T-cell (primary cell): ENCODE data around the gene PRKN. TPM values are rescaled to one million over a fixed set of nuclear protein-coding genes. Genes with fewer than 3 reads are reported as not detected.

Source experiments
- ATAC-seq, 4 experiments: fragments of 200-7000 bp in 3 of 4; fragments of 150-1000 bp in 1 of 4; cut with Tn5 transposase; replicated peaks in 1 of 4; 1 replicate in 3 of 4; 2 replicates in 1 of 4; pipeline ENCODE4 v1.10.0; 2021; ENCODE audit warnings: moderate library complexity in 3 of 4, mild to moderate bottlenecking in 2 of 4, moderate number of reproducible peaks in 1 of 4
- CTCF ChIA-PET, 2 donors: fragments of 300-600 bp; sonication (Branson Sonifier 250); formaldehyde crosslinking; loops; one replicate each; lab custom pipeline; 2022; ENCODE audit warnings: antibody characterized with exemption in 2 of 2; lab: Charles Lee
- POLR2A ChIA-PET, 2 donors: fragments of 300-600 bp; sonication (Branson Sonifier 250); formaldehyde crosslinking; loops; one replicate each; lab custom pipeline; 2022; ENCODE audit warnings: antibody characterized with exemption in 2 of 2; lab: Charles Lee
- DNase-seq, 35 experiments: peaks; one replicate each; pipeline versions ENCODE4 v3.0.0 to v3.0.0-alpha.2; 2013 to 2023
- H3K27ac ChIP-seq: one replicate; pipeline ENCODE4 v1.5.1; 2013; ENCODE audit warnings: low read length
- H3K27me3 ChIP-seq, 2 experiments: replicated peaks in 1 of 2; 1 replicate in 1 of 2; 2 replicates in 1 of 2; pipeline versions ENCODE4 v1.6.1 to v1.7.0; 2013; ENCODE audit warnings: low read length in 1 of 2, mixed read lengths in 1 of 2; ENCODE audit not compliant: control insufficient read depth in 2 of 2, insufficient read depth in 2 of 2; ENCODE audit errors: extremely low read depth in 1 of 2
- H3K36me3 ChIP-seq, 2 donors: 1 replicate in 1 of 2; 2 replicates in 1 of 2; pipeline versions ENCODE4 v1.6.1 to v1.7.0; 2013; ENCODE audit warnings: low read length in 1 of 2; ENCODE audit not compliant: control insufficient read depth in 2 of 2, insufficient read depth in 1 of 2; ENCODE audit errors: extremely low read depth in 1 of 2
- H3K4me1 ChIP-seq, 2 experiments: 1 replicate in 1 of 2; 2 replicates in 1 of 2; pipeline versions ENCODE4 v1.6.1 to v1.7.0; 2013; ENCODE audit warnings: low read length in 2 of 2, mixed read lengths in 1 of 2; ENCODE audit not compliant: insufficient read depth in 2 of 2, control insufficient read depth in 1 of 2; ENCODE audit errors: extremely low read depth in 1 of 2
- H3K4me3 ChIP-seq, 2 donors: 1 replicate in 1 of 2; 2 replicates in 1 of 2; pipeline versions ENCODE4 v1.5.1 to v1.7.0; 2013; ENCODE audit warnings: mild to moderate bottlenecking in 2 of 2, low read length in 1 of 2, moderate library complexity in 1 of 2; ENCODE audit not compliant: control insufficient read depth in 1 of 2; ENCODE audit errors: extremely low read depth in 1 of 2
- H3K9me3 ChIP-seq: 2 replicates; pipeline ENCODE4 v1.7.0; 2013
- H3K27ac Mint-ChIP-seq, 2 donors: one replicate each; pipeline ENCODE4 v1.8.0; 2020 to 2021; ENCODE audit warnings: mild to moderate bottlenecking in 2 of 2, mixed read lengths in 2 of 2
- H3K27me3 Mint-ChIP-seq, 2 donors: one replicate each; pipeline ENCODE4 v1.8.0; 2021 to 2022; ENCODE audit warnings: mixed read lengths in 2 of 2
- H3K36me3 Mint-ChIP-seq: one replicate; pipeline ENCODE4 v1.8.0; 2021; ENCODE audit warnings: mixed read lengths
- H3K4me1 Mint-ChIP-seq, 3 donors: one replicate each; pipeline ENCODE4 v1.8.0; 2020 to 2022; ENCODE audit warnings: mixed read lengths in 3 of 3, mild to moderate bottlenecking in 1 of 3
- H3K4me3 Mint-ChIP-seq, 3 donors: one replicate each; pipeline ENCODE4 v1.8.0; 2020 to 2022; ENCODE audit warnings: mild to moderate bottlenecking in 3 of 3, mixed read lengths in 3 of 3, moderate library complexity in 3 of 3
- H3K9me3 Mint-ChIP-seq, 3 donors: one replicate each; pipeline ENCODE4 v1.8.0; 2020 to 2022; ENCODE audit warnings: mixed read lengths in 3 of 3
- WGBS: methylation state at CpG from one replicate; pipeline ENCODE4 v1.1.5; 2013; ENCODE audit warnings: missing lambda C conversion rate; ENCODE audit not compliant: insufficient coverage; 5-methylcytosine and 5-hydroxymethylcytosine counted together
- total RNA-seq, 35 experiments: library from RNA in 6 of 35; stranded (reverse) in 6 of 35; fragments of 120-200 nt in 1 of 35; gene quantifications; one replicate each; pipeline versions ENCODE4 v1.2.1 to v1.2.4 and lab custom pipeline; 2013 to 2026

PRKN gene
- total RNA-seq, 5 donors from 2014 or later (not counting 1 experiment from before 2014, with no cell fraction given): 3.4 to 7.7 (median 6.1) TPM

GRCh38 chr6:162627825-162628224, 99.7 kb downstream of the PRKN start:
- H3K9me3 ChIP-seq: no peaks in the 10 kb centered on the region
- CTCF ChIA-PET: no interaction called here
- ATAC-seq (no peak), DNase-seq (no peak)
- Mint-ChIP-seq H3K4me1 (no peaks in the 10 kb centered on the region), H3K9me3 (peaks cover 10 to 17% (median 13%) of the 10 kb centered on the region in 3 donors), H3K36me3 (peaks cover 22% of the 10 kb centered on the region), H3K27ac (no peak overlapping the region), H3K4me3 (no peak overlapping the region), H3K27me3 (no peaks in the 10 kb centered on the region)
- no peaks in the 10 kb centered on the region for H3K4me1 ChIP-seq
- WGBS: 64% methylated on average over 5 of the region's 5 CpGs
- H3K36me3 ChIP-seq: no peaks in the 10 kb centered on the region
- H3K27ac ChIP-seq: no peak overlapping the region
- POLR2A ChIA-PET: no interaction called here
- H3K4me3 ChIP-seq: no peak overlapping the region
- no peaks in the 10 kb centered on the region for H3K27me3 ChIP-seq

DNA sequence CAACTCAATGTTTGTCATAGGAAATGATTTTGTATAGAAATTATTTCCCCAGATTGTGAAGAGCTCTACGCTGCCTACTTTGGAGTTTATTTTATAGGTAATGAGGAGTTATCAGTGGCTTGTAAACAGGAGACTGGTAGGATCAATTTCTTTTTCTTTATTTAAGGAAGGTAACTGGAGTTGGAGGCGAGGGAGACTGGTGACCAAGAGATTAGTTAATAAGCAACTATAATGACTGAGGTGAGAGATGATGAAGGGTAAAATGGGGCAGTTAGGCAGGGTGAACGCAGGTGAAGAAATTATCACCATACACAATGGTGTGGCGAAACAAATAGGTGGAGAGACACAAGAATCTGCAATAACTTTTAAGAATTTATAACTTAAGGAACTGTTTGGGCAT, 100.2 kb downstream of the PRKN start:
- no peak for ATAC-seq
- H3K4me1 ChIP-seq: no peaks in the 10 kb centered on the region
- ChIA-PET POLR2A (no interaction called here), CTCF (no interaction called here)
- Mint-ChIP-seq H3K9me3 (peaks cover 9 to 17% (median 13%) of the 10 kb centered on the region in 3 donors), H3K36me3 (peaks cover 21% of the 10 kb centered on the region), H3K27ac (no peak overlapping the region), H3K4me1 (no peaks in the 10 kb centered on the region), H3K27me3 (no peaks in the 10 kb centered on the region), H3K4me3 (no peak overlapping the region)
- H3K27ac ChIP-seq: no peak overlapping the region
- no peak for DNase-seq
- H3K4me3 ChIP-seq: no peak overlapping the region
- no peaks in the 10 kb centered on the region for H3K36me3 ChIP-seq
- no peaks in the 10 kb centered on the region for H3K27me3 ChIP-seq
- no CpG with 5 or more reads among the region's 4 CpGs for WGBS
- no peaks in the 10 kb centered on the region for H3K9me3 ChIP-seq

GRCh38 chr6:162626869-162627268, 100.7 kb downstream of the PRKN start:
- POLR2A ChIA-PET: no interaction called here
- Histone ChIP-seq H3K9me3 (no peaks in the 10 kb centered on the region), H3K4me1 (no peaks in the 10 kb centered on the region), H3K27me3 (no peaks in the 10 kb centered on the region), H3K36me3 (no peaks in the 10 kb centered on the region), H3K4me3 (no peak overlapping the region), H3K27ac (no peak overlapping the region)
- H3K4me1 Mint-ChIP-seq: no peaks in the 10 kb centered on the region
- H3K27me3 Mint-ChIP-seq: no peaks in the 10 kb centered on the region
- WGBS: no CpG with 5 or more reads among the region's 1 CpG
- peaks cover 4 to 17% (median 13%) of the 10 kb centered on the region in 3 donors for H3K9me3 Mint-ChIP-seq
- H3K4me3 Mint-ChIP-seq: no peak overlapping the region
- ATAC-seq (no peak), DNase-seq (no peak)
- no peak overlapping the region for H3K27ac Mint-ChIP-seq
- CTCF ChIA-PET: no interaction called here
- peaks cover 17% of the 10 kb centered on the region for H3K36me3 Mint-ChIP-seq

- Mint-ChIP-seq H3K4me1 (peaks cover 0 to 4% (median 3%) of the 10 kb centered on the region in 3 donors), H3K27ac (no peak overlapping the region), H3K36me3 (peaks cover 11% of the 10 kb centered on the region), H3K27me3 (no peaks in the 10 kb centered on the region), H3K4me3 (no peak overlapping the region), H3K9me3 (peaks cover 4 to 16% (median 9%) of the 10 kb centered on the region in 3 donors)
- H3K36me3 ChIP-seq: no peaks in the 10 kb centered on the region
- ATAC-seq (no peak), DNase-seq (no peak)
- WGBS: 40% methylated on average over 1 of the region's 5 CpGs
- no peaks in the 10 kb centered on the region for H3K27me3 ChIP-seq
- H3K4me3 ChIP-seq: no peak overlapping the region
- POLR2A ChIA-PET: no interaction called here
- H3K27ac ChIP-seq: no peak overlapping the region
- CTCF ChIA-PET: no interaction called here
- no peaks in the 10 kb centered on the region for H3K9me3 ChIP-seq
- H3K4me1 ChIP-seq: no peaks in the 10 kb centered on the region
Observed at GRCh38 chr6:162625846-162626540, 101.6 kb downstream of the PRKN start.

DNA sequence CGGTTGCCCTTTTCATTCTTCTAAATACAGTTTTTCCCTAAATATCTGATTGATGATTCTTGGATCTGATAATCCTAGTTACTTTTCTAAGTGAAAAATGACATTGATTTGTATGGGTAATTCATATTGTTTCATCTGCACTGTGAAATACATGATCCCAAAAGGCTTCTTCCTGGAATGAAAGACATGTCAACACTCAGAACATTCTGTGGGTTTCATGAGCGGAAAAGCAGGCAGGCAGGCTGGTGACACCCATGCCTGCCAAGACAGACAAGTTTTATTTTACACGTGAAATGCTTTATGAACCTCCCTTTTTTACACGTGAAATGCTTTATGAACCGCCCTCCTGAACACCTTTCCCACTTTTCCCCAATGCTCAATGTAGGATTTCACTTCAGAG, 105.0 kb downstream of the PRKN start:
- Mint-ChIP-seq H3K36me3 (peaks cover 10% of the 10 kb centered on the region), H3K27ac (no peak overlapping the region), H3K4me1 (peaks cover 0 to 4% (median 3%) of the 10 kb centered on the region in 3 donors), H3K27me3 (no peaks in the 10 kb centered on the region), H3K9me3 (peaks cover 0 to 9% (median 2%) of the 10 kb centered on the region in 3 donors), H3K4me3 (no peak overlapping the region)
- H3K4me1 ChIP-seq: no peaks in the 10 kb centered on the region
- no peaks in the 10 kb centered on the region for H3K9me3 ChIP-seq
- no peaks in the 10 kb centered on the region for H3K27me3 ChIP-seq
- no peak overlapping the region for H3K27ac ChIP-seq
- WGBS: 77% methylated on average over 3 of the region's 5 CpGs
- CTCF ChIA-PET: no interaction called here
- DNase-seq (no peak), ATAC-seq (no peak)
- no peak overlapping the region for H3K4me3 ChIP-seq
- no peaks in the 10 kb centered on the region for H3K36me3 ChIP-seq
- POLR2A ChIA-PET: no interaction called here

DNA sequence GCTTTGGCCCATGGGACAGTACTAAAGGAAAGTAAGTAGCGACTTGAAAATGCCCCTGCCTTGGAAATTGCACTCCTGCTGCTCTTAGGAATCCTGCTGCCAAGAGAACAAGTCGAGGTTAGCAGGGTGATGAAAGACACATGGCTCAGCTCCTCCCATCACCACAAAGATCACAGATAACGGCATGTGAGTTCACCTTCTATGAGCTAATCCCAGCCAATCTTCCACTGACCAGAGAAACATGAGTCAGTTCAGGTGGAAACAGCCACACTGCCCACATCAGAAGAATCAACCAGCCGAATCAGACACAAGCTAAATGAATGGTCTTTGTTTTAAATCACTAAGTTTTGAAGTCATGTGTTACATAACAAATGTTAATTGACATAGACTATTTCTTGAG, 106.3 kb downstream of the PRKN start:
- no peak for ATAC-seq
- Histone ChIP-seq H3K36me3 (no peaks in the 10 kb centered on the region), H3K27ac (no peak overlapping the region), H3K4me3 (no peak overlapping the region), H3K9me3 (no peaks in the 10 kb centered on the region), H3K27me3 (no peaks in the 10 kb centered on the region), H3K4me1 (no peaks in the 10 kb centered on the region)
- WGBS: 55% methylated on average over 3 of the region's 4 CpGs
- peaks cover 0 to 4% (median 3%) of the 10 kb centered on the region in 3 donors for H3K4me1 Mint-ChIP-seq
- H3K27me3 Mint-ChIP-seq: no peaks in the 10 kb centered on the region
- CTCF ChIA-PET: no interaction called here
- H3K27ac Mint-ChIP-seq: no peak overlapping the region
- no peak overlapping the region for H3K4me3 Mint-ChIP-seq
- POLR2A ChIA-PET: no interaction called here
- DNase-seq: no peak
- peaks cover 10% of the 10 kb centered on the region for H3K36me3 Mint-ChIP-seq
- peaks cover 0 to 4% (median 0%) of the 10 kb centered on the region in 3 donors for H3K9me3 Mint-ChIP-seq
